NT2/D1 (cell line): ENCODE measurements around the gene KRT6A.
A peak's percentile ranks its signal among the peaks of the same experiment; 100 is the strongest.
"Not testable (repeated sequence)": the region's sequence is repeated elsewhere in the genome, so short reads cannot be mapped to it uniquely, and the experiment has no call there.

Experiments used
- DNase-seq: peaks from one replicate; pipeline ENCODE4 v3.0.0-alpha.2; 2011; ENCODE audit warnings: low read depth, low spot score
- H3K27me3 ChIP-seq: 2 replicates; pipeline ENCODE4 v1.6.0; 2011; ENCODE audit warnings: mild to moderate bottlenecking; ENCODE audit not compliant: insufficient read length, insufficient read depth
- H3K36me3 ChIP-seq: 2 replicates; pipeline ENCODE4 v1.6.1; 2011; ENCODE audit warnings: mild to moderate bottlenecking, low read length, mixed read lengths; ENCODE audit not compliant: insufficient read depth, insufficient read length
- H3K4me1 ChIP-seq: 2 replicates; pipeline ENCODE4 v1.5.1; 2011; ENCODE audit not compliant: insufficient read depth, insufficient read length
- H3K4me3 ChIP-seq: 2 replicates; pipeline ENCODE4 v1.5.1; 2011; ENCODE audit warnings: low read depth; ENCODE audit not compliant: insufficient read length
- H3K9ac ChIP-seq: 2 replicates; pipeline ENCODE4 v1.6.0; 2011; ENCODE audit warnings: low read depth; ENCODE audit not compliant: insufficient read length
- H3K9me3 ChIP-seq: 2 replicates; pipeline ENCODE4 v1.5.1; 2011; ENCODE audit warnings: mild to moderate bottlenecking, low read length; ENCODE audit not compliant: insufficient read depth
- SUZ12 ChIP-seq: IDR thresholded peaks from 2 replicates; pipeline ENCODE4 v1.6.1; 2011; ENCODE audit not compliant: insufficient read length, insufficient read depth; ENCODE audit errors: extremely low read depth
- YY1 ChIP-seq: IDR thresholded peaks from 2 replicates; pipeline ENCODE4 v1.6.1; 2011; ENCODE audit not compliant: insufficient read length, insufficient read depth
- ZNF274 ChIP-seq: IDR thresholded peaks from 2 replicates; pipeline ENCODE4 v1.6.1; 2011; ENCODE audit warnings: mild to moderate bottlenecking, low read depth, low read length

Gene KRT6A

DNA sequence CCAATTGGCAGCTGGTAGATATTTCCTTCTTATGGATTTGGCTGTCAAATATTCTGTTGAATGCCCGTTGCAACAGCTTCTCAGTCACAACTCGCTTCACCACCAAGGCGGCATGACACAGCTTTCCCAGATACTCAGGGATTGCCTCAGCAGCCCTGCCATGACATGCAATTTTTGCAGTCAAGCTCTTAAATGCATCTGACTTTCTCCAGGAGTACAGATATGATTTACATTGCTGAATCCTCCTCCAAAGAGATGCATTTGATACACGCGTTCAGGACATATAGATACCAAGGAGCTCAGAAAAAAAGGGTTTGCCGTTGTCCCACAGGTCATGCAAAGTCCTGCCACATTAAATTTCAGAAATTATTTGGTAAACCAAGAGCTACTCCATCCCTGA is 20.7 kb upstream of the KRT6A start:
- no peaks in the 10 kb centered on the region for H3K4me1 ChIP-seq
- no peak for TF ChIP-seq ZNF274
- TF ChIP-seq SUZ12: no peak
- no peak for TF ChIP-seq YY1

GRCh38 chr12:52508211-52508610 is 15.2 kb upstream of the KRT6A start:
- no peaks in the 10 kb centered on the region for H3K27me3 ChIP-seq
- no peak for DNase-seq
- no peak overlapping the region for H3K9ac ChIP-seq
- peaks cover 12% of the 10 kb centered on the region for H3K9me3 ChIP-seq
- H3K4me3 ChIP-seq: no peak overlapping the region
- no peaks in the 10 kb centered on the region for H3K36me3 ChIP-seq
- no peaks in the 10 kb centered on the region for H3K4me1 ChIP-seq
- no peak for TF ChIP-seq ZNF274
- TF ChIP-seq SUZ12: no peak

More for the DNA sequence above, 20.7 kb upstream of the KRT6A start:
- H3K4me3 ChIP-seq: no peak overlapping the region
- no peak overlapping the region for H3K9ac ChIP-seq
- peaks cover 2% of the 10 kb centered on the region for H3K27me3 ChIP-seq
- H3K36me3 ChIP-seq: no peaks in the 10 kb centered on the region
- H3K9me3 ChIP-seq: peaks cover 12% of the 10 kb centered on the region
- no peak for DNase-seq

DNA sequence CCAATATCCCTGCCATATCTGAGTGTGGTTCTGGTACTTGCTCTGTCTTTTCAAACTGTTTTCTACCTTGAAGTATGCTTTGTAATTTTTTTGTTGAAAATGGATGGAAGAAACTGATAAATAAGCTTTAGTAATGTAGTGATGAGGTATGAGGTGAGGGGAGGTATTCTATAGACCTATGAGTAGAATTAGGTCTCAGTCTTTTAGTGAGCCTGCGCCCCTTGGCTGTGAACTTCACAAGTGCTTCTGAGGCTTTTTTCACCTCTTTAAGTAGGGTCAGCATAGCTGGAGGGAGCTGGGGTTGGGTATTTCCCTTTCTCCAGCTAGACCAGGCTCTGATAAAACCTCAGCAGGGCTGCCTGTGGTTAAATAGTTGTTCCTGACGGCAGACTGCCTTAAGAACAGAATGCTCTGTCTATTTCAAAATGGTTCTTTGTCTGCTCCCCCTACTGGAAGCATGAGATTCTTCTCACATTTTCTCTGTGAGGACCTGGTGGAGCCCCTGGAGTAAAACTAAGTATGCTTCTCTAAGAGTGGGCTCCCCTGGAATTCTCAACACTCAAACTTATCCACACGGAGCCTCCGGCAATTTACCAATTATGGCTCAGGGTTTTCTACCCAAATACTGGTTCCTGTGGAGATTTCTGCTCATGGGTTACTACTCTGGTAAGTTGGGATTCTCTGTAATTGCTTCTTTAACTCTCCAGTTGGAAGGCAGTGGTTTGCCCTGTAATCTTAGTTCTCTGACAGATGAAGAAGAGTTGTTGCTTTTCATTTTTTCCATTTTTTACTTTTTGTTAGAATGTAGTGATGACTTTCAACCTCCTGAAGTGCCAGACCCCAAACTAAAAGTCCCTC is 14.0 kb upstream of the KRT6A start:
- Histone ChIP-seq H3K36me3 (no peaks in the 10 kb centered on the region), H3K4me1 (no peaks in the 10 kb centered on the region), H3K9me3 (peaks cover 12% of the 10 kb centered on the region), H3K9ac (no peak overlapping the region), H3K27me3 (no peaks in the 10 kb centered on the region), H3K4me3 (no peak overlapping the region)
- peak; percentile 48 for DNase-seq
- TF ChIP-seq ZNF274 (no peak), SUZ12 (no peak), YY1 (no peak)

DNA sequence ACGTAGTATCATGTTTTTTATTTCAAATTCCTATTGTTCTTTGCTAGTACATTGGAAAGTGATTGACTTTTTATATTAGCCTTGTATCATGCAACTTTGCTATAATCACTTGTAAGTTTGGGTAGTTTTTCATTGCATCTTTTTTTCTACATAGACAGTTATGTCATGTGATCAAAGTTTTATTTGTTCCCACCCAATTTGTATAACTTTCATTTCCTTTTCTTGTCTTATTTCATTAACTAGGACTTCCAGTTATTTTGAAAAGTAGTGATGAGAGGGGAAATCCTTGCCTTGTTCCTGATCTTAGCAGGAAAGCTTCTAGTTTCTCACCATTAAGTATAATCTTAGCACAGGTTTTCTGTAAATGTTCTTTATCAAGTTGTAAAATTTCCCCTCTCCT is 9.8 kb upstream of the KRT6A start:
- H3K9ac ChIP-seq: no peak overlapping the region
- no peak overlapping the region for H3K4me3 ChIP-seq
- H3K27me3 ChIP-seq: no peaks in the 10 kb centered on the region
- TF ChIP-seq YY1: no peak
- TF ChIP-seq SUZ12: no peak
- no peak for TF ChIP-seq ZNF274
- H3K4me1 ChIP-seq: no peaks in the 10 kb centered on the region
- H3K36me3 ChIP-seq: no peaks in the 10 kb centered on the region
- DNase-seq: no peak
- H3K9me3 ChIP-seq: peaks cover 15% of the 10 kb centered on the region; the same call in 1 of the 2 replicates

GRCh38 chr12:52501490-52501889 is 8.4 kb upstream of the KRT6A start:
- no peak for DNase-seq
- peaks cover 15% of the 10 kb centered on the region; the same call in 1 of the 2 replicates for H3K9me3 ChIP-seq

GRCh38 chr12:52500574-52500973 is 7.5 kb upstream of the KRT6A start:
- H3K9me3 ChIP-seq: peaks cover 15% of the 10 kb centered on the region; the same call in 1 of the 2 replicates
- not testable (repeated sequence) for H3K36me3 ChIP-seq, H3K4me3 ChIP-seq, H3K27me3 ChIP-seq, H3K9ac ChIP-seq, DNase-seq, H3K4me1 ChIP-seq

More at GRCh38 chr12:52501490-52501889, 8.4 kb upstream of the KRT6A start:
- Histone ChIP-seq H3K4me3 (no peak overlapping the region), H3K9ac (no peak overlapping the region), H3K4me1 (peaks cover 4% of the 10 kb centered on the region), H3K27me3 (no peaks in the 10 kb centered on the region), H3K36me3 (no peaks in the 10 kb centered on the region)
- no peak for TF ChIP-seq ZNF274
- no peak for TF ChIP-seq SUZ12
- no peak for TF ChIP-seq YY1

DNA sequence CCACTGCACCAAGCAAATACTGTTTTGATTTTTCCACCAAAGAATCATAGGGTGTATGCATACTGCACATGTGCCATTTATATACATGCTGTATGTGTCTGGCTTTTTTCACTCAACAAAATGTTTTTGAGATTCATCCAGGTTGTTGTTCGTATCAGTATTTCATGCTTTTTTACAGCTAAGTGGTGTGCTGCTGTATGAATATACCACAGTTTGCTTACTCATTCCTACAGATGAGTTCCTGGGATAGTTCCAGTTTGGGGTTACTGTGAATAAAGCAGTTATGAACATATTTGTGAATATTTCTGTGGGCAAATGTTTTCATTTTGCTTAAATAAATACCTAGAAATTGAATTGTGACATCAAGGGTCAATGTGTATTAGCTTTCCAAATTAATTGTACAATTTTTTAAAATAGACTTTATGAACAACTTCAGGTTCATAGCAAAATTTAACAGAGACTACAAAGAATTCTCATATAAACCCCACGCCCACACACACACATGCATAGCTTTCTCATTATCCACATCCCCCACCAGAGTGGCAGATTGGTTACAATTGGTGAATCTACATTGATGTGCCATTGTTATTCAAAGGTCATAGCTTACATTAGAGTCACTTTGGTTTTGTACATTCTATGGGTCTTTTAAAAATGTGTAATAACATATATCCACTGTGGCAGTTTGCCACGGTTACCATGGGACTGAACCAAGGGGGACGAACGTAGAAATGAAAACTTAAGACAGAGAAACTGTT is 6.9 kb upstream of the KRT6A start:
- Histone ChIP-seq H3K9ac (no peak overlapping the region), H3K36me3 (no peaks in the 10 kb centered on the region), H3K4me1 (peaks cover 8% of the 10 kb centered on the region), H3K9me3 (peaks cover 15% of the 10 kb centered on the region; the same call in 1 of the 2 replicates), H3K27me3 (no peaks in the 10 kb centered on the region), H3K4me3 (no peak overlapping the region)
- DNase-seq: no peak
- TF ChIP-seq YY1 (no peak), SUZ12 (no peak), ZNF274 (no peak)
